GM21447 (cell line): ENCODE data around the gene EFR3B.

Experiments used
- ATAC-seq: cut with Tn5 transposase; IDR thresholded peaks from one replicate; pipeline ENCODE4 v1.9.1; 2021; ENCODE audit not compliant: unreplicated experiment

Gene EFR3B

GRCh38 chr2:25068217-25068616, 26.3 kb downstream of the EFR3B start:
- no peak for ATAC-seq

GRCh38 chr2:25071966-25072365, 30.1 kb downstream of the EFR3B start:
- no peak for ATAC-seq

- no peak for ATAC-seq
These were observed 30.7 kb downstream of the EFR3B start for GRCh38 chr2:25072606-25073005.

- no peak for ATAC-seq
These were observed 31.1 kb downstream of the EFR3B start for GRCh38 chr2:25073025-25073424.

- ATAC-seq: no peak
These were observed 32.0 kb downstream of the EFR3B start for GRCh38 chr2:25073914-25074313.

GRCh38 chr2:25074826-25075225, 33.0 kb downstream of the EFR3B start:
- ATAC-seq: no peak

GRCh38 chr2:25076749-25077148, 34.9 kb downstream of the EFR3B start:
- no peak for ATAC-seq

- no peak for ATAC-seq
These were observed 35.9 kb downstream of the EFR3B start for GRCh38 chr2:25077789-25078169.

- ATAC-seq: no peak
These were observed 36.5 kb downstream of the EFR3B start for GRCh38 chr2:25078170-25079049.

- no peak for ATAC-seq
These were observed 37.3 kb downstream of the EFR3B start for GRCh38 chr2:25079050-25079635.

- no peak for ATAC-seq
These were observed 39.4 kb downstream of the EFR3B start for GRCh38 chr2:25081237-25081790.

- no peak for ATAC-seq
These were observed 40.2 kb downstream of the EFR3B start for GRCh38 chr2:25082002-25082622.

- ATAC-seq: no peak
These were observed 44.1 kb downstream of the EFR3B start for GRCh38 chr2:25085761-25086560.

GRCh38 chr2:25088817-25089516, 47.1 kb downstream of the EFR3B start:
- no peak for ATAC-seq

GRCh38 chr2:25089605-25090315, 47.9 kb downstream of the EFR3B start:
- no peak for ATAC-seq

GRCh38 chr2:25090801-25091200, 48.9 kb downstream of the EFR3B start:
- ATAC-seq: no peak

- ATAC-seq: no peak
These were observed 49.4 kb downstream of the EFR3B start for GRCh38 chr2:25091265-25091664.

GRCh38 chr2:25098056-25098455, 56.2 kb downstream of the EFR3B start:
- ATAC-seq: no peak

- no peak for ATAC-seq
These were observed 57.0 kb downstream of the EFR3B start for GRCh38 chr2:25098670-25099486.
